Gastroesophageal sphincter (tissue), 4 donors: ENCODE results near the gene YLPM1. TPM values are rescaled to one million over a fixed set of nuclear protein-coding genes. Genes with fewer than 3 reads are reported as not detected.

Experiments used
- ATAC-seq: fragments of 150-250 bp; one replicate; pipeline ENCODE4 v1.9.1; 2016; ENCODE audit warnings: mild to moderate bottlenecking, moderate library complexity
- H3K27ac ChIP-seq, 4 donors: fragments of 200-600 bp; sonication (generic) in 3 of 4; 1 replicate in 3 of 4; 2 replicates in 1 of 4; pipeline ENCODE4 v1.5.1; 2016 to 2019
- H3K27me3 ChIP-seq: fragments of 200-600 bp; sonication (generic); one replicate; pipeline ENCODE4 v1.5.1; 2019
- H3K36me3 ChIP-seq, 2 donors: fragments of 200-600 bp; sonication (generic); one replicate each; pipeline ENCODE4 v1.5.1; 2019; ENCODE audit warnings: control low read depth in 1 of 2
- H3K4me1 ChIP-seq, 3 donors: fragments of 200-600 bp; sonication (generic); 1 replicate in 2 of 3; 2 replicates in 1 of 3; pipeline ENCODE4 v1.5.1; 2016 to 2019; ENCODE audit warnings: control low read depth in 2 of 3
- H3K4me3 ChIP-seq, 2 donors: fragments of 200-600 bp; sonication (generic); one replicate each; pipeline ENCODE4 v1.5.1; 2019; ENCODE audit warnings: mild to moderate bottlenecking in 1 of 2, moderate library complexity in 1 of 2
- H3K9me3 ChIP-seq, 3 donors: fragments of 200-600 bp; sonication (generic); one replicate each; pipeline ENCODE4 v1.5.1; 2017 to 2019; ENCODE audit warnings: control low read depth in 2 of 3
- CTCF ChIP-seq, 4 experiments: fragments of 200-600 bp in 2 of 4; fragments of 450-650 bp in 2 of 4; sonication (generic) in 1 of 4; IDR thresholded peaks; one replicate each; pipeline ENCODE4 v1.5.1; 2017 to 2019; ENCODE audit warnings: antibody characterized with exemption in 4 of 4, mild to moderate bottlenecking in 2 of 4, moderate library complexity in 2 of 4
- EP300 ChIP-seq: sonication (generic); formaldehyde crosslinking; IDR thresholded peaks from one replicate; pipeline ENCODE4 v1.6.1; 2017; ENCODE audit warnings: antibody characterized with exemption, mild to moderate bottlenecking
- POLR2A ChIP-seq, 2 donors: fragments of 450-650 bp; IDR thresholded peaks; one replicate each; pipeline ENCODE4 v1.6.1; 2017; ENCODE audit warnings: antibody characterized with exemption in 2 of 2, mild to moderate bottlenecking in 2 of 2, moderate library complexity in 1 of 2
- POLR2AphosphoS5 ChIP-seq: sonication (generic); formaldehyde crosslinking; IDR thresholded peaks from one replicate; pipeline ENCODE4 v1.6.1; 2017; ENCODE audit warnings: antibody characterized with exemption
- WGBS, 2 donors: methylation state at CpG; one replicate each; pipeline ENCODE4 v1.1.5; 2018; ENCODE audit warnings: low coverage in 1 of 2; 5-methylcytosine and 5-hydroxymethylcytosine counted together
- total RNA-seq, 4 donors: library from RNA; depleted of rRNA; stranded (reverse); fragments of >200 nt; gene quantifications; one replicate each; pipeline ENCODE4 v1.1.0, GENCODE V29; 2016

Gene YLPM1
- total RNA-seq, 4 donors from 2014 or later: 23.3 to 54.8 (median 44.7) TPM

DNA sequence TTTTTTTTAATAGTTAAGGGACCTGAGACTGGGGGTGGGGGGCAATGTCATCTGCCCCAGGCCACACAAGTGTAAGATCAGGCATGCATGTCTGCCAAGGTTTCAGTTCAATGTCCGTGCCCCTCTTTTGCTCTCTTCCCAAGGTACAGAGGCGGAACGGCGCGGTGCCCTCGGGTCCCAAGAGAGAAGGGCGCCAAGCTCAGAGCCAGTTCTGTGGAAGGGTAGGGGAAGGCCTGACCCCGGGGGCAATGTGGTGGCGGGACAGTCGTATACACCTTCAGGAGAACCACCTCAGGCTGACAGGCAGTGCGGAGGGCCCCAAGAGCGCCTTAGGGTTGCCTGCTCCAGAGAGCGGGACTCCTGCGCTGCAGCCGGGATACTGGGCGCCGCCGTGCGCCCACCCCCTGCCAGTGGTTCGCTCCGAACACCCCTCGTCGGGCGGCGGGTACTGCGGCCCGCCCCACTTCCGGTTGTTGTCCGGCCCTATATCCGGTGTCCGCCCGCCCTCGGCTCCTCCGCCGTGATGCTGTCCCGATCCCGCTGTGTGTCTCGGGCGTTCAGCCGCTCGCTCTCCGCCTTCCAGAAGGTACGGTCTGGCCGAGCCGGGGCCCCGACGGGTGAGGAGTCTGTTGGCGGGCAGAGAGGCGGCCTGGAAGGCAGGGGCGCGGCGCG is 118.5 kb downstream of the YLPM1 start, which contains the start of gene DLST:
Gene DLST (plus strand): TSS at position 486 of the 672 bp plus-strand sequence. CDS start 38 bp downstream, at position 524.
- TF ChIP-seq CTCF (IDR thresholded peaks at IDR 0.05): peak in 1 of 4 experiments; percentile 15
- TF ChIP-seq POLR2AphosphoS5: peak; percentile 84
- no peak for TF ChIP-seq EP300
- TF ChIP-seq POLR2A (IDR thresholded peaks at IDR 0.05): peak; percentile 74 to 82
- Histone ChIP-seq H3K9me3 (no peaks in the 10 kb centered on the region), H3K27ac (peak within 1 kb of the TSS; percentile 83 to 98 (median 96)), H3K4me1 (peaks cover 17 to 52% (median 30%) of the 10 kb centered on the region in 3 donors), H3K4me3 (peak within 1 kb of the TSS; percentile 79 to 100), H3K27me3 (no peaks in the 10 kb centered on the region), H3K36me3 (peaks cover 0 to 10% of the 10 kb centered on the region in 2 donors)
- ATAC-seq: peak; percentile 94
- WGBS, 2 donors: 2 to 4% methylated on average over 5 to 6 of the region's 53 CpGs

GRCh38 chr14:74882103-74882920 is 119.2 kb downstream of the YLPM1 start:
- ATAC-seq: peak; percentile 54
- WGBS, 2 donors: 1% methylated on average over 13 of the region's 49 CpGs
- peaks cover 17 to 59% (median 35%) of the 10 kb centered on the region in 3 donors for H3K4me1 ChIP-seq

More at GRCh38 chr14:74882103-74882920, 119.2 kb downstream of the YLPM1 start:
- Histone ChIP-seq H3K4me3 (peak overlapping the region; percentile 79 to 100), H3K36me3 (peaks cover 0 to 17% of the 10 kb centered on the region in 2 donors), H3K9me3 (no peaks in the 10 kb centered on the region), H3K27me3 (no peaks in the 10 kb centered on the region), H3K27ac (peak overlapping the region; percentile 83 to 98 (median 96))
- no peak for TF ChIP-seq CTCF (IDR thresholded peaks at IDR 0.05)
- no peak for TF ChIP-seq EP300
- no peak for TF ChIP-seq POLR2A (IDR thresholded peaks at IDR 0.05)
- TF ChIP-seq POLR2AphosphoS5: no peak

Other genes with a start within 250 kb of the YLPM1 start
- gene LTBP2, start 151.1 kb upstream of the YLPM1 start, total RNA-seq: 100 to 1,000 TPM in 1 of 4 donors, 10 to 100 TPM in 3; 45.9 to 158 (median 88.4) TPM
- gene AREL1, start 50.2 kb upstream of the YLPM1 start, total RNA-seq: 10 to 100 TPM; 14.3 to 39.9 (median 19.9) TPM
- gene FCF1, start 50.2 kb upstream of the YLPM1 start, total RNA-seq: 10 to 100 TPM; 26.1 to 42.3 (median 31.6) TPM
- under 1 TPM in 1 of 4 donors, not detected in 3; 0.08 TPM for gene PROX2, start 112.8 kb downstream of the YLPM1 start, total RNA-seq
- 10 to 100 TPM; 79.3 to 98.7 (median 87.8) TPM for gene DLST, start 118.6 kb downstream of the YLPM1 start, total RNA-seq
- gene RPS6KL1, start 159.9 kb downstream of the YLPM1 start, total RNA-seq: 10 to 100 TPM in 1 of 4 donors, 1 to 10 TPM in 3; 4.0 to 10.2 (median 8.2) TPM
- gene PGF, start 192.3 kb downstream of the YLPM1 start, total RNA-seq: 10 to 100 TPM; 11.2 to 21.0 (median 16.5) TPM
- 10 to 100 TPM; 28.1 to 56.2 (median 36.6) TPM for gene EIF2B2, start 239.6 kb downstream of the YLPM1 start, total RNA-seq